ENCODE measurements around the gene CGN. TPM values are rescaled to one million over a fixed set of nuclear protein-coding genes. Genes with fewer than 3 reads are reported as not detected.

CGN gene
- total RNA-seq, 1 donor from 2014 or later = 6.7 TPM

- no peak overlapping the region for H3K27ac Mint-ChIP-seq (ENCODE audit: unreplicated experiment)
- DNase-seq (ENCODE audit: low read depth, low spot score) = no peak
- no peak overlapping the region for H3K4me3 Mint-ChIP-seq
- no peaks in the 10 kb centered on the region for H3K36me3 Mint-ChIP-seq (ENCODE audit: low read depth)
- TF ChIP-seq CTCF (conservative IDR thresholded peaks at IDR 0.05) = no peak
- no peaks in the 10 kb centered on the region for H3K27me3 Mint-ChIP-seq (ENCODE audit: low read depth)
- H3K4me1 Mint-ChIP-seq = peaks cover 16% of the 10 kb centered on the region
- no peaks in the 10 kb centered on the region for H3K9me3 Mint-ChIP-seq
Observed at GRCh38 chr1:151474745-151475144, 36.4 kb upstream of the CGN start.

GRCh38 chr1:151475175-151475574, 36.0 kb upstream of the CGN start:
- Mint-ChIP-seq H3K4me3 (no peak overlapping the region), H3K27me3 (ENCODE audit: low read depth) (no peaks in the 10 kb centered on the region), H3K27ac (ENCODE audit: unreplicated experiment) (no peak overlapping the region)

GRCh38 chr1:151476083-151476482, 35.1 kb upstream of the CGN start:
- Mint-ChIP-seq H3K9me3 (no peaks in the 10 kb centered on the region), H3K4me3 (no peak overlapping the region), H3K4me1 (peaks cover 16% of the 10 kb centered on the region), H3K27ac (ENCODE audit: unreplicated experiment) (no peak overlapping the region), H3K27me3 (ENCODE audit: low read depth) (no peaks in the 10 kb centered on the region), H3K36me3 (ENCODE audit: low read depth) (peaks cover 2% of the 10 kb centered on the region)
- no peak for TF ChIP-seq CTCF (conservative IDR thresholded peaks at IDR 0.05)
- DNase-seq (ENCODE audit: low read depth, low spot score) = no peak

More at GRCh38 chr1:151475175-151475574, 36.0 kb upstream of the CGN start:
- Mint-ChIP-seq H3K36me3 (ENCODE audit: low read depth) (no peaks in the 10 kb centered on the region), H3K4me1 (peaks cover 16% of the 10 kb centered on the region), H3K9me3 (no peaks in the 10 kb centered on the region)
- DNase-seq (ENCODE audit: low read depth, low spot score) = no peak
- TF ChIP-seq CTCF (conservative IDR thresholded peaks at IDR 0.05) = no peak

- no peak for TF ChIP-seq CTCF (conservative IDR thresholded peaks at IDR 0.05)
- H3K27me3 Mint-ChIP-seq (ENCODE audit: low read depth) = no peaks in the 10 kb centered on the region
- no peak for DNase-seq (ENCODE audit: low read depth, low spot score)
- no peak overlapping the region for H3K27ac Mint-ChIP-seq (ENCODE audit: unreplicated experiment)
- peaks cover 2% of the 10 kb centered on the region for H3K9me3 Mint-ChIP-seq
- peaks cover 2% of the 10 kb centered on the region for H3K36me3 Mint-ChIP-seq (ENCODE audit: low read depth)
- H3K4me1 Mint-ChIP-seq = peaks cover 16% of the 10 kb centered on the region
- H3K4me3 Mint-ChIP-seq = no peak overlapping the region
Observed at GRCh38 chr1:151477066-151477465, 34.1 kb upstream of the CGN start.

- peaks cover 3% of the 10 kb centered on the region for H3K9me3 Mint-ChIP-seq
- H3K4me3 Mint-ChIP-seq = no peak overlapping the region
- no peak overlapping the region for H3K27ac Mint-ChIP-seq (ENCODE audit: unreplicated experiment)
- no peak for TF ChIP-seq CTCF (conservative IDR thresholded peaks at IDR 0.05)
- peaks cover 10% of the 10 kb centered on the region for H3K4me1 Mint-ChIP-seq
- DNase-seq (ENCODE audit: low read depth, low spot score) = no peak
- H3K36me3 Mint-ChIP-seq (ENCODE audit: low read depth) = peaks cover 2% of the 10 kb centered on the region
- H3K27me3 Mint-ChIP-seq (ENCODE audit: low read depth) = no peaks in the 10 kb centered on the region
Observed at GRCh38 chr1:151478140-151478812, 32.9 kb upstream of the CGN start.

Data from neural crest cell (in vitro differentiated cells).